HFF-Myc (cell line): ENCODE data around the gene DAND5.

ENCODE experiments used
- DNase-seq: peaks from one replicate; pipeline ENCODE4 v3.0.0-alpha.2; 2011; ENCODE audit warnings: low read depth; ENCODE audit errors: extremely low read depth
- H3K4me3 ChIP-seq: replicated peaks from 2 replicates; pipeline ENCODE4 v1.5.1; 2011; ENCODE audit warnings: low read depth, mild to moderate bottlenecking, control low read depth, low read length
- CTCF ChIP-seq: IDR thresholded peaks from 2 replicates; pipeline ENCODE4 v1.5.1; 2012; ENCODE audit warnings: mild to moderate bottlenecking, low read depth, low read length, control low read depth; ENCODE audit errors: missing control alignments

The DAND5 gene

DNA sequence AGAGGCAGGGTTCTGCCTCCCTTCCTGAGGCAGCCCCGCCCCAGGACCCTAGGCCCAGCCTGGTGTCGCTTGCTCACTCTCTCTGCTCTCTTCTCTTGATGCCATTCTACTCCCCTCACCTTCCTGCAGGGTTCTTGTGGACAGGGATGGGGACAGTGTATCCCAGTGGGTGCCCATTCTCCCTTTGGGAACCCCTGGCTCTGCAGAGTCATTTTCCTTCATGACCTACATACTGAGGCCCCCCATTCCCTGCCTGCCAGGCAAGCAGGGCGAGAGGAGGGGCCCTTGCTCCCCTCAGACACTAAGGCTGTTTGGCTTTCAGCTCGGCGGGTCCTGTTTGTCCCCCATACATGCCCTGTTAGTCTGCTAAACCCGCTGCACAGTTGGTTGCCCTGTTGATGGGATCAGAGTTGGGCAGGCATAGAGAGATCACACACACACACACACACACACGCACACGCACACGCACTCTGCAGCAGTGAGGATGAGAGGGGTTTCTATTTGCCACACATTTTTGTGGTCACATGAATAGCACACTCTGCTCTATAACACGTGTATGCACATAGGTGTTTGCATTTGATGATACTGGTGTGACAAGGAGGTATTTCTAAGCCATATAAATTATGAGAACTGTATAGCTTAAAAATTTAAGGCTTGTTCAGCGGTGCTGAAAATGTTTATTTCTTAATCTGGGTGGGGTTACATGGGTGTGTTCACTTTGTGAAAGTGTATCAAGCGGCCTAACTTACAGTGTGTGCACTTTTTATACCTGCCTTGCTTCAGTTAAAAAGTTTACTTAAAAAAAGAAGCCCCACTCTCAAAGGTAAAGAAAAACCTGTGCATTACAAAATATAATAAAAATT is 46.2 kb downstream of the DAND5 start:
- DNase-seq = no peak
- no peak overlapping the region for H3K4me3 ChIP-seq
- no peak for TF ChIP-seq CTCF

DNA sequence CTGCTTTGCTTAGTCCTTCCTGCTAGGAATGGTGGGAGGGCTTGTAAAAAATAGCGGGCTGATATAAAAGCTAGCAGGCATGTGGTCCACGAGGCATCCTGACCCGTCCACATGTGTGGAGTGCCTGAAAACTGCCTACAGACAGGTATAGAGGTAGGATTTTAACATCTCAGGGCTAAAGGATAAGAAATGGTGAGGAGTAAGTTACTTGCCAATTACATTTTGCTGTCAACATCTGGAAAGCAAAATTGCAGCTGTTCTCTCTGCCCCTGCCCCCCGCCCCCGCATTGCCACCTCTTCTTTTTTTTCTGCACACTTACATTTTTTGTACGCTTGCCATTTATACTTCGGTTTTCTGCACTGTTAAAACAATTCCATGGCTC is 46.9 kb downstream of the DAND5 start:
- no peak for DNase-seq
- no peak for TF ChIP-seq CTCF
- H3K4me3 ChIP-seq = no peak overlapping the region

GRCh38 chr19:13016628-13017305 is 47.4 kb downstream of the DAND5 start:
- no peak for DNase-seq
- TF ChIP-seq CTCF = no peak
- no peak overlapping the region for H3K4me3 ChIP-seq

GRCh38 chr19:13017306-13018034 is 48.1 kb downstream of the DAND5 start:
- no peak for DNase-seq
- no peak for TF ChIP-seq CTCF
- H3K4me3 ChIP-seq = no peak overlapping the region

DNA sequence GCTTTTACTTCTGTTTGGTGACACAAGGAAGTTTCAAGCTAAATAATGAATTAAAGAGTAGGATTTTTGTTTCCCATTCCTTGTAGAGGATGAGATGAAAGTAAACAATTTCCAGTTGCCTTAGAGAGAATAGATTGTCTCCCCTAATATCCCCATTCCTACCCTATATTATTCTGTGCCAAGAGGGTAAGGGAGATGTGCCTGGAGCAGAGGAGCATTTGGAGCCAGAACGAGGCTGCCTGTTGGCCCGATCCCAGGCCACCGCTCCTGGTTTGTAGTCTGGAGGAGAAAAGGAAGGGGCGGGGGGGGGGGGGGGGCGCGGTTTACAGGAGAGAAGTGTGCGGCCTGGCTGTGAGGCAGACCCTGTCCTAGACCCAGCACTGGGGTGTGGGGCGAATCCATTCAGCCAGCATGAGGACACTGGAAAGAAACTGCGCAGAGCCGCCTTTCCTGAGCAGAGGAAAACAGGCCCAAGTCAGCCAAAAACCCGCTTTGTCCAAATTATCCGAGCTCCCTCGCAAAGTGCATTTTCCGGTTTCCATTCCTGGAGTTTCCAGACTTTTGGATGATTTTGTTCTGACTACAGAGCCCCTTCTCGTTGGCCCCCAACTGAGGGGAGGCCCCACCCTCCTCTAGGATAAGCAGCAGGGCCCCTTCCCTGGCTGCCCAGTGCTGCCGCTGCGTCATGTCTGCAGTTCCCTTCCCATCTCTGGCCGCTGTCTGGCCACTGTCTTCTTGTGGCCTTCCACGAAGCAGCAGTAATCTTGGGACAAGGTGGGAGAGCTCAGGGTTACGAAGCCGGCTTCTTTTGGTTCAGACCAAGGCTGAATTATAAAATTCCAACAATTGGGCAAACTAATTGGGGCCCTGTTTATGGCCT is 48.9 kb downstream of the DAND5 start:
- peak overlapping the region; percentile 16 for H3K4me3 ChIP-seq
- TF ChIP-seq CTCF = no peak
- no peak for DNase-seq

DNA sequence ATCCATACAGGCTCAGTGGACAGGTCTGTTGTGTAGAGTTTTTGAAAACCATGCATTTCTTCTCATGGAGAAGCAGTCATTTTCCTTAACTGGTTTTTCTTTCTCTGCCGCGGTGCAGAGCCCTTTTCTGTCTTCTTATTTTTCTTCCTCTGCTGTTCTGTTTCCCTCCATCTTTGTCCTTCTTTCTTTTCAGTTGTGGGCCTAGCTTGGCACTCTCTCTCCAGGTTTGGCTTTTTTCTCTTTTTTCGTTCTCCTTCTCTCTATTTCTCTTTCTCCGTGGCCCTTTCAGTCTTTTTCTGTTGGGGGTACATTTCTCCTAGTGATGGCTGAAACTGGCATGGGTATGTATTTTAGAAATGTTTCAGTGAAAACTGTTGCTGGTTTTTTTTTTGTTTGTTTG is 50.0 kb downstream of the DAND5 start:
- H3K4me3 ChIP-seq = no peak overlapping the region
- TF ChIP-seq CTCF = no peak
- DNase-seq = no peak
